Upper lobe of right lung (tissue), 1 donor: Measurements from ENCODE around the gene FUT7. TPM values are rescaled to one million over a fixed set of nuclear protein-coding genes. Genes with fewer than 3 reads are reported as not detected.
A peak's percentile ranks its signal among the peaks of the same experiment; 100 is the strongest.

Experiments used
- ATAC-seq: fragments of 200-7000 bp; cut with Tn5 transposase; one replicate; pipeline ENCODE4 v1.9.1; 2020; ENCODE audit warnings: mild to moderate bottlenecking, moderate library complexity
- DNase-seq: peaks from one replicate; pipeline ENCODE4 v3.0.0-alpha.2; 2020
- H3K27ac ChIP-seq: fragments of 200-600 bp; one replicate; pipeline ENCODE4 v1.8.0; 2022
- H3K27me3 ChIP-seq: fragments of 200-600 bp; one replicate; pipeline ENCODE4 v1.8.0; 2022; ENCODE audit warnings: mild to moderate bottlenecking
- H3K36me3 ChIP-seq: fragments of 200-600 bp; one replicate; pipeline ENCODE4 v1.8.0; 2022
- H3K4me1 ChIP-seq: fragments of 200-600 bp; one replicate; pipeline ENCODE4 v1.8.0; 2022
- H3K4me3 ChIP-seq: fragments of 200-600 bp; one replicate; pipeline ENCODE4 v1.8.0; 2022; ENCODE audit warnings: mild to moderate bottlenecking
- H3K9me3 ChIP-seq: fragments of 200-600 bp; one replicate; pipeline ENCODE4 v1.8.0; 2022
- intact Hi-C: fragments of 100-400 bp; cut with DNase I; formaldehyde crosslinking; loops from one replicate; pipeline ENCODE4 v1.11.0; 2022
- total RNA-seq: library from RNA; stranded (reverse); fragmentation: NEBNext Ultra II Directional; extraction: Animal tissue kit (Norgen Biotek cat#: 25700); gene quantifications from one replicate; pipeline ENCODE4 v1.2.1, GENCODE V29; 2021
- TF ChIP-seq, protein P1 (sequence below): fragments of 200-600 bp; IDR thresholded peaks from one replicate; pipeline ENCODE4 v1.8.0; 2022; ENCODE audit warnings: antibody characterized with exemption
- donor health status: DM: no; HTN: yes; CAD: no; lungs with severe emphysema.

FUT7 gene
- total RNA-seq, 1 donor from 2014 or later: 0.81 TPM

DNA sequence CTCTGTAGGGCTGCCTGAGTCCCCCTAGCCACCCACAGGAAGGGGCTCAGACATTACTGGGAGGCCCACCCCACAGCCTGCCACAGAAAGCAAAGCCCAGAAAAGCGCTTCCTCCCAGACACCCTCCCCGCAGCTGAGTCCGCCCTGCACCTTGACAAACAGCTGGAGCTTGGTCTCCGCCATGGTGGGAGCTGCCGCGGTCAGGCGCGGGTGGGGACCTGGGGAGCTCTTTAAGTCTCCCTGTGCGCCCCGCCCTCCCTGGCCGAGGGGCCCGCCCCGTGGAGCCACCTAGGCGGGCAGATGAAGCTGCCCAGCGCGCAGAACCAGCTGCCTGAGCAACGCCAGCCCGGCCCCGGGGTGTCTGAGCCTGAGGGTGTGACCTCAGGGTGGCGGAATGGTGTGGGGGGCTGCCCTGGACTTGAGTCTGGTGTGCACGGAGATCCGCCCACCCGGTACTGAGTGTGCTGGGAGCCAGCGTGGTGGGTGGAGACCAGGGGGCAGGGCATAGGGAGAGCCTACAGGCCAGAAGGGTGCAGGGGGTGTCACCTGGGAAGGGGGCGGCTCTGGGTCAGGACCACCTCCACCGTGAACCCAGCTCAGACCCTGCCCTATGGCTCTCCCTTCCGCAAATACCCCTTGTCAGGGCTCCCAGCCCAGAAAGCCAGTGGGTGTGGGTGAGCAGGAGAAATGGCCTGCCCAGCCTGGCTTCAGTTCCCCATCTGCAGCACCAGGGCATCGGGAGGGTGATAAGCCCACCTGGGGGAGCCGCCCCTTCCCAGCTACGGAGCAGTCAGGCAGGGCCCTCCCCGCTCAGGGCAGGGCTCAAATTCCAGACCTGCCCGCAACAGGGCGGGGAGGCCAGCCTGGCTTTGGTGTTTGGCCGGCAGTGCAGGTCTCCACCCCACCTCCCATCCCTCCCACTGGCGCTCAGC is 35.3 kb downstream of the FUT7 start, which contains the start of gene CLIC3:
TSS of gene CLIC3 (minus strand) at position 208 of the 932 bp plus-strand sequence. CDS start at position 183, 25 bp downstream.
- Histone ChIP-seq H3K9me3 (no peaks in the 10 kb centered on the region), H3K4me3 (peak within 1 kb of the TSS; percentile 46), H3K27me3 (no peaks in the 10 kb centered on the region), H3K4me1 (peaks cover 63% of the 10 kb centered on the region), H3K36me3 (peaks cover 13% of the 10 kb centered on the region), H3K27ac (peak within 1 kb of the TSS; percentile 80)
- ATAC-seq: peak; percentile 51
- peak; percentile 90 for DNase-seq
- TF ChIP-seq, protein P1, sequence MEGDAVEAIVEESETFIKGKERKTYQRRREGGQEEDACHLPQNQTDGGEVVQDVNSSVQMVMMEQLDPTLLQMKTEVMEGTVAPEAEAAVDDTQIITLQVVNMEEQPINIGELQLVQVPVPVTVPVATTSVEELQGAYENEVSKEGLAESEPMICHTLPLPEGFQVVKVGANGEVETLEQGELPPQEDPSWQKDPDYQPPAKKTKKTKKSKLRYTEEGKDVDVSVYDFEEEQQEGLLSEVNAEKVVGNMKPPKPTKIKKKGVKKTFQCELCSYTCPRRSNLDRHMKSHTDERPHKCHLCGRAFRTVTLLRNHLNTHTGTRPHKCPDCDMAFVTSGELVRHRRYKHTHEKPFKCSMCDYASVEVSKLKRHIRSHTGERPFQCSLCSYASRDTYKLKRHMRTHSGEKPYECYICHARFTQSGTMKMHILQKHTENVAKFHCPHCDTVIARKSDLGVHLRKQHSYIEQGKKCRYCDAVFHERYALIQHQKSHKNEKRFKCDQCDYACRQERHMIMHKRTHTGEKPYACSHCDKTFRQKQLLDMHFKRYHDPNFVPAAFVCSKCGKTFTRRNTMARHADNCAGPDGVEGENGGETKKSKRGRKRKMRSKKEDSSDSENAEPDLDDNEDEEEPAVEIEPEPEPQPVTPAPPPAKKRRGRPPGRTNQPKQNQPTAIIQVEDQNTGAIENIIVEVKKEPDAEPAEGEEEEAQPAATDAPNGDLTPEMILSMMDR: no peak
- intact Hi-C loops: no loop called here

DNA sequence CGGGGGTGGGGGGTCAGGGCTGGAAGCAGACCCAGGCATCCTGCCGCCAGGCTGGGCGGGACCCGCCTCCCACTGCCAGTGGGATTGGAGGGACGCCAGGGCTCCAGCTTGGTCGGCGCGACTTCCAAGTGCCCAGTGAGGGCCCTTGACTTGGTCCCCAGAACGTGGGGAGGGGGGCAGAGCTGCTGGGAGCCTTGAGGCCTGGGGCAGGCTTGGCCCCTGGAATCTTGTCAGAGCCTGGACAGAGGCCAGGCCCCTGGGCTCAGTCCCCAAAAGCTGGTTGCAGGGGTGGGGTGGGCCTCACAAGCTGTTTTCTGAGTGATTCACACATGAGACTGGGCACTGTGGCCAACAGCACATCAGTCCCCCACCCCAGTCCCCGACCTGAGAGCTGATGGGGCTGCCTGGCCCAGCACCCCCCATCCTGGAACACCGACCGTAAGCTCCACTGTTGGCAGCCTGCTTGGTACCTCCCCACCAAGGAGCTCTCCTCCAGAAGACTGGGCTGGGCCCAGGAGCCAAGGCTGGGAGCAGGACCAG is 36.0 kb downstream of the FUT7 start:
- peaks cover 63% of the 10 kb centered on the region for H3K4me1 ChIP-seq
- H3K4me3 ChIP-seq: peak overlapping the region; percentile 46

DNA sequence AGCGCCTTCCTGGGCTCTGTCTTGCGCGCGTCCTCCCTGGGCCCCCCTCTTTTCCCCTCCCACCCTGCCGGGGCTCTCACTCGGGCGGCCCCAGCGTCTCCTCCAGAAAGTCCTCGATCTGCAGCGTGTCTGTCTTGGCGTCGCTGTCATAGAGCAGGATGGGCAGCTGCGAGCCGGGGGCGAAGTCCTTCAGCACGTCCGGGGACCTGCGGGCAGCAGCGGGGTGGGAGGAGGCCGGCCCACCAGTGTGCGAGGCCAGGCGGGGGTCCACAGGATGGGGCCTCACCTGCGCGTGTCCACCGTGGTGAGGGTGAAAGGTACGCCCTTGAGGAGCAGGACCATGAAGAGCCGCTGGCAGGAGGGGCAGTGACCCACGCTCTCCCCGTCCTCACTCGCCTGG is 36.5 kb downstream of the FUT7 start:
- ATAC-seq (no peak), DNase-seq (no peak)
- no peaks in the 10 kb centered on the region for H3K9me3 ChIP-seq
- H3K36me3 ChIP-seq: peaks cover 13% of the 10 kb centered on the region
- H3K27ac ChIP-seq: no peak overlapping the region
- intact Hi-C loops: no loop called here
- H3K4me3 ChIP-seq: peak overlapping the region; percentile 46
- TF ChIP-seq, protein P1: no peak
- no peaks in the 10 kb centered on the region for H3K27me3 ChIP-seq
- peaks cover 59% of the 10 kb centered on the region for H3K4me1 ChIP-seq

More for the DNA sequence above, 36.0 kb downstream of the FUT7 start:
- TF ChIP-seq, protein P1: no peak
- Histone ChIP-seq H3K9me3 (no peaks in the 10 kb centered on the region), H3K27ac (peak overlapping the region; percentile 80), H3K27me3 (no peaks in the 10 kb centered on the region), H3K36me3 (peaks cover 13% of the 10 kb centered on the region)
- peak; percentile 93 for DNase-seq
- intact Hi-C loops: no loop called here
- ATAC-seq: peak; percentile 36

DNA sequence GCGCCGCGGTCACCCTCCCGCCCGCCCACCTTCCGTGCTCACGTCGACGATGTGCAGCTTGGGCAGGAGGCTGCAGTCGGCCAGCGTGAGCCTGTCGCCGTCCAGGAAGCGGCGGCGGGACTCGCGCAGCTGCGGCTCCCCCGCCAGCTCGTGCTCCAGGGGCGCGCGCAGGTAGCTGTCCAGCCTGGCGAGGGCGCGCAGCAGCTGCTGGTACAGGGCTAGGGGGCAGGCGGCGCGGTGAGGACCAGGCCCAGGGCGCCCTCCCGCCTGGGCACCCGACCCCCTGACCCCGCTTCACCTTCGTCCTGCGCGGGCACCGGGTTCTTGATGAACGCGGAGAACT is 37.0 kb downstream of the FUT7 start:
- TF ChIP-seq, protein P1: no peak
- DNase-seq (no peak), ATAC-seq (no peak)
- H3K4me1 ChIP-seq: peaks cover 57% of the 10 kb centered on the region
- no peaks in the 10 kb centered on the region for H3K27me3 ChIP-seq
- H3K9me3 ChIP-seq: no peaks in the 10 kb centered on the region
- intact Hi-C loops: no loop called here
- no peak overlapping the region for H3K27ac ChIP-seq
- H3K36me3 ChIP-seq: peaks cover 13% of the 10 kb centered on the region
- H3K4me3 ChIP-seq: peak overlapping the region; percentile 46

DNA sequence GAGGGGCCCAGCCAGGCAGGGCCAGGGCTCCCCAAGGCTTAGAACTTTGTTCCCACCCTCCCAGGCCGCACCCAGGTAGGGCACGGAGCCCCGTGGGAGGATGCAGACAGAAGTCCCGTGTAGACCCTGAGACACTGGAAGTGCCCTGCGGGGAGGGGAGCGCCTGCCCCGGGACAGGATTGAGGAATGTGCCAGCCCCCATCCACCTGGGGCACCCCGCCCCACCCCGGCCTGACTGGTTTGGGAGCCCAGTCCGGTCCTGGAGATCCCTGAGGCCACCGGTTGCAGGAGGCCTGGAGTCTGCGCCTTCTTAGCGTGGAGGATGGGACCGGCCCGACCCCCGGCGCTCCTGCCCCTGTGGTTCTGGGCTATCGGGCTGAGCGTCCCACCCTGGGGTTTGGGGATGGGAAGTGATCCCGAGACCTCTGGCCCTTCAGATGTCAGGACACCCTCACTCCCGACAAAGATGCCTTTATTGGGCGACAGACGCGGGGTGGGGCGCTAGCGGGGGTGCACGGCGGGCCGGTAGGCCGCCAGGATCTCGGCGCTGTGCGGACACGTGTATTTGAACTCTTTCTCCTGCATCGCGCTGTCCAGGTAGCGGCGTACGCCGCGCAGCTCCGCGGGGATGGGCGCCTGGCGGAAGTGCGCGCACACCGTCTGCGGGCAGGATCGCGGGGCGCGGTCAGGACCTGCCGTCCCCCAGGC is 37.6 kb downstream of the FUT7 start:
- intact Hi-C loops: no loop called here
- Histone ChIP-seq H3K4me3 (peak overlapping the region; percentile 46), H3K27me3 (no peaks in the 10 kb centered on the region), H3K27ac (no peak overlapping the region), H3K4me1 (peaks cover 51% of the 10 kb centered on the region), H3K36me3 (peaks cover 13% of the 10 kb centered on the region), H3K9me3 (no peaks in the 10 kb centered on the region)
- TF ChIP-seq, protein P1: no peak
- no peak for DNase-seq
- no peak for ATAC-seq
